Measurements from ENCODE around the gene TMEM170A. TPM values are rescaled to one million over a fixed set of nuclear protein-coding genes. Genes with fewer than 3 reads are reported as not detected.

Gene TMEM170A
- total and polyA plus RNA-seq, 10 of the 15 experiments (the other 5 are each of a cell fraction or from before 2014, with no cell fraction given): 7.3 to 28.2 (median 20.9) TPM

DNA sequence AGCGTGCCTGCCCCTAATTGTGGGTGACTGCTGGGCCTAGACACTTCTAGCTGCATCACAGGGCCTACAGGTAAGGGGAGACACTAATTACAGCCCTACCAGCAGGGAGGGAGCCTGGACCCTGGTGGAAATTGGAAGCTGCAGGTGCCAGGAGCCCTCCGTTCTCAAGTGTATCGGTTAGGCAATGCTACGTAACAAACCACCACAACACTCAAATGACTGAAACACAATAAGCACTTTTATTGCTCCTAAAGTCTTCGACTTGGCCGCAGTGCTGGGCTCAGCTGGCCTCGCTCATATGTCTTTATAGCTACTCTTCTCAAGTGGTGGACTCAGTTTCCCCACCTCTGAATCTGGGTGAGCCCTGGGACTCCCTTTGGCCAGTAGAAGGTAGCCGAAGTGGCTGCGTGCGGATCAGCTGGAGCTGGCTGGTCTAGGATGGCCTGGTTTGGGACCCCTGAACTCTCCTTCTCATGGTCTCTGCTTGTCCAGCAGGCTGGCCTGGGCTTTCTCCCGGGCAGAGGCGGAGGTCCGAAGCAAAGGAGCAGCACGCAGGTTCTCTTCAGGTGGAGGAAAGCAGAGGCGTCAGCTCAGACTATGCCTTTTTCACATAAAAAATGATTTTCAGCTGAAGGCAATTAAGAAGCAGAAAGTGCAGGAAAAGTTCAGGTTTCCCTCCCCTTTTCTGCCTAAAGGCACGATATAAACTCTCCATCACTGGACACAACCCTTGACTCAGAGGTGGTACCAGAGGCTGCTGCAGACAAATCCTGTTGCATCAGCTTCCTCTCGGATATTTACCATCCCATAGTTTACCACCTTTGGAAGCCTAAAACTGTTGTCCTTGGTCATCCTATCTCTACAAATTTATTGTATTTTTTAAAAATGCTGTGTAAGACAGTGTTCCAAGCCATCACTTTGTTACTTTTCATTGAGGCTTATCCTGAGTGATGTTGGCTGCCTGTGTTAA lies 8.7 kb upstream of the TMEM170A start:
- ChIA-PET CTCF (interaction anchor here (0.6 to 9.1 kb wide), 18 partner anchors 8 to 293 kb away, joined by 3 to 95 read pairs (median 5); partner anchors contain the start of gene ADAT1), POLR2A (interaction anchor here (0.6 to 1.6 kb wide), 2 partner anchors 43 to 58 kb away, joined by 3 to 6 read pairs; no protein-coding TSS in a partner anchor), SMC1A (ENCODE audit: uncharacterized antibody, unreplicated experiment) (interaction anchor here (0.7 to 4.1 kb wide), 14 partner anchors 8 to 331 kb away, joined by 3 to 39 read pairs (median 8); partner anchors contain the start of genes ADAT1, KARS1 and TERF2IP), RAD21 (ENCODE audit: unreplicated experiment) (interaction anchor here (0.7 to 3.9 kb wide), 11 partner anchors 14 to 291 kb away, joined by 3 to 28 read pairs (median 9); partner anchors contain the start of gene ADAT1)
- Histone ChIP-seq H3K36me3 (ENCODE audit: control insufficient read depth in 2 of 2, insufficient read depth in 2 of 2, low read length in 1 of 2) (no peaks in the 10 kb centered on the region), H3K27me3 (replicated peaks in 1 of 2; ENCODE audit: control insufficient read depth in 2 of 2, insufficient read depth in 2 of 2, low read length in 1 of 2) (no peaks in the 10 kb centered on the region; a peak in 1 of 4 replicates), H3K79me2 (ENCODE audit: control insufficient read depth, insufficient read depth, low read length) (no peaks in the 10 kb centered on the region), H3K4me2 (ENCODE audit: control insufficient read depth, insufficient read depth) (no peak overlapping the region), H3K4me1 (ENCODE audit: control insufficient read depth, insufficient read depth, low read length) (no peaks in the 10 kb centered on the region), H3K4me3 (no peak overlapping the region), H3K9me3 (replicated peaks; ENCODE audit: control insufficient read depth, insufficient read depth, low read length) (no peaks in the 10 kb centered on the region), H3K9ac (ENCODE audit: control insufficient read depth, insufficient read depth, low read length) (no peak overlapping the region), H4K20me1 (ENCODE audit: control insufficient read depth, insufficient read depth) (no peaks in the 10 kb centered on the region), H3K27ac (ENCODE audit: control insufficient read depth, insufficient read depth) (no peak overlapping the region), H2AFZ (ENCODE audit: control insufficient read depth, low read depth, low read length) (no peak overlapping the region)
- no peak for ATAC-seq
- no peak for DNase-seq (ENCODE audit: low read depth, low spot score)
- no TSS peak for BruUV-seq (replicated peaks)
- in situ Hi-C loops (cut with MboI): loop anchor here (5.0 to 25.0 kb wide), 2 partner anchors 289 to 1714 kb away; partner anchors contain the start of genes MON1B and SYCE1L
- FAIRE-seq: no peak
- 82% methylated on average over 17 of the region's 17 CpGs for WGBS (ENCODE audit: insufficient coverage, insufficient replicate concordance, low lambda C conversion rate, missing lambda C conversion rate)
- intact Hi-C loops (cut with micrococcal nuclease; ENCODE audit: unreplicated experiment): no loop called here
- TF ChIP-seq, protein P1, sequence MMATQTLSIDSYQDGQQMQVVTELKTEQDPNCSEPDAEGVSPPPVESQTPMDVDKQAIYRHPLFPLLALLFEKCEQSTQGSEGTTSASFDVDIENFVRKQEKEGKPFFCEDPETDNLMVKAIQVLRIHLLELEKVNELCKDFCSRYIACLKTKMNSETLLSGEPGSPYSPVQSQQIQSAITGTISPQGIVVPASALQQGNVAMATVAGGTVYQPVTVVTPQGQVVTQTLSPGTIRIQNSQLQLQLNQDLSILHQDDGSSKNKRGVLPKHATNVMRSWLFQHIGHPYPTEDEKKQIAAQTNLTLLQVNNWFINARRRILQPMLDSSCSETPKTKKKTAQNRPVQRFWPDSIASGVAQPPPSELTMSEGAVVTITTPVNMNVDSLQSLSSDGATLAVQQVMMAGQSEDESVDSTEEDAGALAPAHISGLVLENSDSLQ (IDR thresholded peaks at IDR 0.05): no peak
- TF ChIP-seq SPI1 (IDR thresholded peaks at IDR 0.05; ENCODE audit: borderline replicate concordance, insufficient read depth, low read depth, low read length): no peak
